ENCODE data around the gene ELOF1. TPM values are rescaled to one million over a fixed set of nuclear protein-coding genes. Genes with fewer than 3 reads are reported as not detected.
A peak's percentile ranks its signal among the peaks of the same experiment; 100 is the strongest.

ELOF1 gene
- total and polyA plus RNA-seq, 2 of the 13 experiments (the other 11 are each of a cell fraction or from before 2014, with no cell fraction given): 14.5 to 43.2 TPM

DNA sequence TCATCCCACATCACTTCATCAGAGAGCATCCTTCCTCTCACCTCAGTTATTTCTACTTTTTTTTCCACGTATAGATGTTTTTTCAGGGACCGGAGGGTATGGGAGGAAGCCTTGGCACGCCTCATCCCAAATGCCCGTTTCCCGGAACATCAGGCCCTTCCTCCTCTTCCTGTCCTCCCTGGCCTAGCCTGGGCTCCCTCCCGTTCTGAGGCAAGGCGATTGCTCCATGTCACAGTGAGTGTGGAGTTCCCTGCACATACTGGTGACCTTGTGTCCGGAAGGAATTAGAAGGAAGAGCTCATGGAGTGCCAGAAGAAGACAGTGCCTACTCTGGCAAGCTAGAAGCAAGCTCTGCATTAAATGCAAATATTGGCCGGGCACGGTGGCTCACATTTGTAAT is 37.1 kb upstream of the ELOF1 start:
- in situ Hi-C loops (cut with HindIII; ENCODE audit: extremely low pct_ligation_motif_present, low pct_unique_long_range_greater_than_20kb) (no loop called here), intact Hi-C loops (cut with micrococcal nuclease; ENCODE audit: unreplicated experiment) (no loop called here)
- TSS peak; percentile 72 for BruUV-seq (replicated peaks)
- FAIRE-seq (no peak), ATAC-seq (no peak), DNase-seq (ENCODE audit: low spot score) (no peak)
- Histone ChIP-seq H3K4me2 (ENCODE audit: low read depth, low read length) (no peak overlapping the region), H3K9me3 (ENCODE audit: low read length) (no peaks in the 10 kb centered on the region), H4K20me1 (ENCODE audit: insufficient read depth, low read length) (no peaks in the 10 kb centered on the region), H3K36me3 (replicated peaks in 1 of 2; ENCODE audit: control insufficient read depth in 1 of 2, insufficient read depth in 2 of 2, low read length in 2 of 2) (no peaks in the 10 kb centered on the region), H3K4me3 (replicated peaks in 1 of 3; ENCODE audit: insufficient read depth in 1 of 3, low read depth in 2 of 3, low read length in 3 of 3) (no peak overlapping the region), H3K9ac (ENCODE audit: insufficient read depth, low read depth, low read length) (no peak overlapping the region), H3K4me1 (ENCODE audit: insufficient read depth, low read length) (peaks cover 39% of the 10 kb centered on the region), H3K79me2 (ENCODE audit: insufficient read depth, low read length) (peaks cover 27% of the 10 kb centered on the region), H2AFZ (ENCODE audit: low read length) (no peak overlapping the region), H3K27me3 (ENCODE audit: control insufficient read depth in 1 of 2, insufficient read depth in 2 of 2, low read length in 2 of 2) (no peaks in the 10 kb centered on the region), H3K27ac (ENCODE audit: extremely low read length, insufficient read depth, low read length) (no peak overlapping the region)
- POLR2A ChIA-PET: no interaction called here
- WGBS (ENCODE audit: low lambda C conversion rate): 82% methylated on average over 10 of the region's 10 CpGs
- CTCF ChIA-PET (ENCODE audit: low intra/inter-chr PET ratio, low total read pairs): no interaction called here
- TF ChIP-seq, protein P1, sequence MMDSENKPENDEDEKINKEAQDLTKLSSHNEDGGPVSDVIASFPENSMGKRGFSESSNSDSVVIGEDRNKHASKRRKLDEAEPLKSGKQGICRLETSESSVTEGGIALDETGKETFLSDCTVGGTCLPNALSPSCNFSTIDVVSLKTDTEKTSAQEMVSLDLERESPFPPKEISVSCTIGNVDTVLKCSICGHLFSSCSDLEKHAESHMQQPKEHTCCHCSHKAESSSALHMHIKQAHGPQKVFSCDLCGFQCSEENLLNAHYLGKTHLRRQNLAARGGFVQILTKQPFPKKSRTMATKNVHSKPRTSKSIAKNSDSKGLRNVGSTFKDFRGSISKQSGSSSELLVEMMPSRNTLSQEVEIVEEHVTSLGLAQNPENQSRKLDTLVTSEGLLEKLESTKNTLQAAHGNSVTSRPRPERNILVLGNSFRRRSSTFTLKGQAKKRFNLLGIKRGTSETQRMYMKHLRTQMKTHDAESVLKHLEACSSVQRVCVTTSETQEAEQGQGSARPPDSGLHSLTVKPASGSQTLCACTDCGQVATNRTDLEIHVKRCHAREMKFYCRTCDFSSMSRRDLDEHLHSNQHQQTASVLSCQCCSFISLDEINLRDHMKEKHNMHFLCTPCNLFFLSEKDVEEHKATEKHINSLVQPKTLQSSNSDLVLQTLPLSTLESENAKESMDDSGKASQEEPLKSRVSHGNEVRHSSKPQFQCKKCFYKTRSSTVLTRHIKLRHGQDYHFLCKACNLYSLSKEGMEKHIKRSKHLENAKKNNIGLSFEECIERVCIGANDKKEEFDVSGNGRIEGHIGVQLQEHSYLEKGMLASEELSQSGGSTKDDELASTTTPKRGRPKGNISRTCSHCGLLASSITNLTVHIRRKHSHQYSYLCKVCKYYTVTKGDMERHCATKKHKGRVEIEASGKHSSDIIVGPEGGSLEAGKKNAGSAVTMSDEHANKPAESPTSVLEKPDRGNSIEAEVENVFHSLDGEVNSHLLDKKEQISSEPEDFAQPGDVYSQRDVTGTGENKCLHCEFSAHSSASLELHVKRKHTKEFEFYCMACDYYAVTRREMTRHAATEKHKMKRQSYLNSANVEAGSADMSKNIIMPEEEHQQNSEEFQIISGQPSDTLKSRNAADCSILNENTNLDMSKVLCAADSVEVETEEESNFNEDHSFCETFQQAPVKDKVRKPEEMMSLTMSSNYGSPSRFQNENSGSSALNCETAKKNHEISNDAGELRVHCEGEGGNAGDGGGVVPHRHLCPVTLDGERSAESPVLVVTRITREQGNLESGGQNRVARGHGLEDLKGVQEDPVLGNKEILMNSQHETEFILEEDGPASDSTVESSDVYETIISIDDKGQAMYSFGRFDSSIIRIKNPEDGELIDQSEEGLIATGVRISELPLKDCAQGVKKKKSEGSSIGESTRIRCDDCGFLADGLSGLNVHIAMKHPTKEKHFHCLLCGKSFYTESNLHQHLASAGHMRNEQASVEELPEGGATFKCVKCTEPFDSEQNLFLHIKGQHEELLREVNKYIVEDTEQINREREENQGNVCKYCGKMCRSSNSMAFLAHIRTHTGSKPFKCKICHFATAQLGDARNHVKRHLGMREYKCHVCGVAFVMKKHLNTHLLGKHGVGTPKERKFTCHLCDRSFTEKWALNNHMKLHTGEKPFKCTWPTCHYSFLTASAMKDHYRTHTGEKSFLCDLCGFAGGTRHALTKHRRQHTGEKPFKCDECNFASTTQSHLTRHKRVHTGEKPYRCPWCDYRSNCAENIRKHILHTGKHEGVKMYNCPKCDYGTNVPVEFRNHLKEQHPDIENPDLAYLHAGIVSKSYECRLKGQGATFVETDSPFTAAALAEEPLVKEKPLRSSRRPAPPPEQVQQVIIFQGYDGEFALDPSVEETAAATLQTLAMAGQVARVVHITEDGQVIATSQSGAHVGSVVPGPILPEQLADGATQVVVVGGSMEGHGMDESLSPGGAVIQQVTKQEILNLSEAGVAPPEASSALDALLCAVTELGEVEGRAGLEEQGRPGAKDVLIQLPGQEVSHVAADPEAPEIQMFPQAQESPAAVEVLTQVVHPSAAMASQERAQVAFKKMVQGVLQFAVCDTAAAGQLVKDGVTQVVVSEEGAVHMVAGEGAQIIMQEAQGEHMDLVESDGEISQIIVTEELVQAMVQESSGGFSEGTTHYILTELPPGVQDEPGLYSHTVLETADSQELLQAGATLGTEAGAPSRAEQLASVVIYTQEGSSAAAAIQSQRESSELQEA (CRISPR knock-in tag; IDR thresholded peaks at IDR 0.05; ENCODE audit: not compliant biosample characterization): no peak
- no peak for TF ChIP-seq ZFP1 (CRISPR knock-in tag; IDR thresholded peaks at IDR 0.05)
- TF ChIP-seq SOX5 (CRISPR knock-in tag; IDR thresholded peaks at IDR 0.05; ENCODE audit: borderline replicate concordance): no peak
- no peak for TF ChIP-seq XRCC5 (optimal IDR thresholded peaks at IDR 0.05; ENCODE audit: low read length)
- TF ChIP-seq CEBPG (CRISPR knock-in tag; IDR thresholded peaks at IDR 0.05): no peak
- TF ChIP-seq, protein P2, sequence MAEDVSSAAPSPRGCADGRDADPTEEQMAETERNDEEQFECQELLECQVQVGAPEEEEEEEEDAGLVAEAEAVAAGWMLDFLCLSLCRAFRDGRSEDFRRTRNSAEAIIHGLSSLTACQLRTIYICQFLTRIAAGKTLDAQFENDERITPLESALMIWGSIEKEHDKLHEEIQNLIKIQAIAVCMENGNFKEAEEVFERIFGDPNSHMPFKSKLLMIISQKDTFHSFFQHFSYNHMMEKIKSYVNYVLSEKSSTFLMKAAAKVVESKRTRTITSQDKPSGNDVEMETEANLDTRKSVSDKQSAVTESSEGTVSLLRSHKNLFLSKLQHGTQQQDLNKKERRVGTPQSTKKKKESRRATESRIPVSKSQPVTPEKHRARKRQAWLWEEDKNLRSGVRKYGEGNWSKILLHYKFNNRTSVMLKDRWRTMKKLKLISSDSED (CRISPR knock-in tag; IDR thresholded peaks at IDR 0.05): no peak
- TF ChIP-seq MTA1 (CRISPR knock-in tag; IDR thresholded peaks at IDR 0.05; ENCODE audit: borderline replicate concordance): no peak
- no peak for TF ChIP-seq SP2 (CRISPR knock-in tag; IDR thresholded peaks at IDR 0.05)
- TF ChIP-seq, protein P3, sequence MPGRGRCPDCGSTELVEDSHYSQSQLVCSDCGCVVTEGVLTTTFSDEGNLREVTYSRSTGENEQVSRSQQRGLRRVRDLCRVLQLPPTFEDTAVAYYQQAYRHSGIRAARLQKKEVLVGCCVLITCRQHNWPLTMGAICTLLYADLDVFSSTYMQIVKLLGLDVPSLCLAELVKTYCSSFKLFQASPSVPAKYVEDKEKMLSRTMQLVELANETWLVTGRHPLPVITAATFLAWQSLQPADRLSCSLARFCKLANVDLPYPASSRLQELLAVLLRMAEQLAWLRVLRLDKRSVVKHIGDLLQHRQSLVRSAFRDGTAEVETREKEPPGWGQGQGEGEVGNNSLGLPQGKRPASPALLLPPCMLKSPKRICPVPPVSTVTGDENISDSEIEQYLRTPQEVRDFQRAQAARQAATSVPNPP (CRISPR knock-in tag; IDR thresholded peaks at IDR 0.05): no peak
- TF ChIP-seq, protein P4, sequence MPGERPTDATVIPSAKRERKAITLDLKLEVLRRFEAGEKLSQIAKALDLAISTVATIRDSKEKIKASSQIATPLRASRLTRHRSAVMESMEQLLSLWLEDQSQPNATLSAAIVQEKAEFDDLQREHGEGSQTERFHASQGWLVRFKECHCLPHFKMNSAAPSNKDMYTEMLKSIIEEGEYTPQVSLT (CRISPR knock-in tag; IDR thresholded peaks at IDR 0.05; ENCODE audit: borderline replicate concordance, low read depth): no peak
- no peak for TF ChIP-seq SETDB1 (CRISPR knock-in tag; IDR thresholded peaks at IDR 0.05; ENCODE audit: borderline replicate concordance)
- no peak for TF ChIP-seq ZNF615 (CRISPR knock-in tag; IDR thresholded peaks at IDR 0.05; ENCODE audit: borderline replicate concordance)
- TF ChIP-seq MLLT10 (CRISPR knock-in tag; IDR thresholded peaks at IDR 0.05): no peak
- TF ChIP-seq ZNF329 (CRISPR knock-in tag; IDR thresholded peaks at IDR 0.05; ENCODE audit: low read depth): no peak
